Rectal smooth muscle tissue (tissue), 1 donor: ENCODE results near the gene ASCC1.
"Not testable (repeated sequence)": the region's sequence is repeated elsewhere in the genome, so short reads cannot be mapped to it uniquely, and the experiment has no call there.

Experiments
- H3K27ac ChIP-seq: one replicate; pipeline ENCODE4 v1.7.0; 2013; ENCODE audit warnings: low read depth, low read length, inconsistent platforms
- H3K27me3 ChIP-seq: one replicate; pipeline ENCODE4 v1.7.0; 2013; ENCODE audit warnings: low read length; ENCODE audit not compliant: control insufficient read depth, insufficient read depth
- H3K36me3 ChIP-seq: one replicate; pipeline ENCODE4 v1.7.0; 2013; ENCODE audit warnings: low read length; ENCODE audit not compliant: control insufficient read depth, insufficient read depth
- H3K4me1 ChIP-seq: one replicate; pipeline ENCODE4 v1.7.0; 2013; ENCODE audit warnings: low read length; ENCODE audit not compliant: control insufficient read depth, insufficient read depth
- H3K4me3 ChIP-seq: one replicate; pipeline ENCODE4 v1.7.0; 2013; ENCODE audit warnings: low read length
- H3K9ac ChIP-seq: one replicate; pipeline ENCODE4 v1.7.0; 2013; ENCODE audit warnings: low read length

ASCC1 gene

GRCh38 chr10:72255977-72256729 lies 40.1 kb upstream of the ASCC1 start:
- H3K27ac ChIP-seq: peak overlapping the region; percentile 96
- no peaks in the 10 kb centered on the region for H3K36me3 ChIP-seq
- H3K4me1 ChIP-seq: peaks cover 29% of the 10 kb centered on the region
- H3K4me3 ChIP-seq: no peak overlapping the region
- H3K27me3 ChIP-seq: no peaks in the 10 kb centered on the region
- no peak overlapping the region for H3K9ac ChIP-seq

GRCh38 chr10:72254813-72255568 lies 38.9 kb upstream of the ASCC1 start:
- Histone ChIP-seq H3K4me1 (peaks cover 25% of the 10 kb centered on the region), H3K9ac (peak overlapping the region; percentile 41), H3K4me3 (peak overlapping the region; percentile 53), H3K36me3 (no peaks in the 10 kb centered on the region), H3K27me3 (no peaks in the 10 kb centered on the region), H3K27ac (peak overlapping the region; percentile 96)

GRCh38 chr10:72253578-72253977 lies 37.5 kb upstream of the ASCC1 start:
- Histone ChIP-seq H3K27me3 (no peaks in the 10 kb centered on the region), H3K4me1 (peaks cover 22% of the 10 kb centered on the region), H3K9ac (no peak overlapping the region), H3K36me3 (no peaks in the 10 kb centered on the region), H3K4me3 (no peak overlapping the region), H3K27ac (peak overlapping the region; percentile 11)

- H3K36me3 ChIP-seq: no peaks in the 10 kb centered on the region
- no peak overlapping the region for H3K4me3 ChIP-seq
- H3K27me3 ChIP-seq: no peaks in the 10 kb centered on the region
- peaks cover 28% of the 10 kb centered on the region for H3K4me1 ChIP-seq
- H3K27ac ChIP-seq: no peak overlapping the region
- no peak overlapping the region for H3K9ac ChIP-seq
These were observed 36.9 kb upstream of the ASCC1 start for GRCh38 chr10:72252972-72253371.

- H3K27ac ChIP-seq: no peak overlapping the region
- no peaks in the 10 kb centered on the region for H3K27me3 ChIP-seq
- peaks cover 38% of the 10 kb centered on the region for H3K4me1 ChIP-seq
- no peak overlapping the region for H3K4me3 ChIP-seq
- H3K9ac ChIP-seq: no peak overlapping the region
- no peaks in the 10 kb centered on the region for H3K36me3 ChIP-seq
These were observed 35.6 kb upstream of the ASCC1 start for GRCh38 chr10:72251635-72252034.

GRCh38 chr10:72250666-72251065 lies 34.6 kb upstream of the ASCC1 start:
- no peak overlapping the region for H3K4me3 ChIP-seq
- H3K27ac ChIP-seq: no peak overlapping the region
- H3K36me3 ChIP-seq: no peaks in the 10 kb centered on the region
- H3K27me3 ChIP-seq: no peaks in the 10 kb centered on the region
- peaks cover 41% of the 10 kb centered on the region for H3K4me1 ChIP-seq
- H3K9ac ChIP-seq: no peak overlapping the region

- peak overlapping the region; percentile 92 for H3K27ac ChIP-seq
- not testable (repeated sequence) for H3K9ac ChIP-seq, H3K4me3 ChIP-seq, H3K27me3 ChIP-seq, H3K36me3 ChIP-seq
- H3K4me1 ChIP-seq: peaks cover 35% of the 10 kb centered on the region
These were observed 33.2 kb upstream of the ASCC1 start for GRCh38 chr10:72249176-72249862.

GRCh38 chr10:72248468-72249151 lies 32.5 kb upstream of the ASCC1 start:
- Histone ChIP-seq H3K4me1 (peaks cover 38% of the 10 kb centered on the region), H3K36me3 (no peaks in the 10 kb centered on the region), H3K27me3 (no peaks in the 10 kb centered on the region), H3K4me3 (peak overlapping the region; percentile 53), H3K9ac (peak overlapping the region; percentile 32), H3K27ac (peak overlapping the region; percentile 92)

- H3K4me3 ChIP-seq: no peak overlapping the region
- no peak overlapping the region for H3K9ac ChIP-seq
- H3K4me1 ChIP-seq: peaks cover 38% of the 10 kb centered on the region
- no peaks in the 10 kb centered on the region for H3K27me3 ChIP-seq
- peak overlapping the region; percentile 46 for H3K27ac ChIP-seq
- H3K36me3 ChIP-seq: no peaks in the 10 kb centered on the region
These were observed 30.0 kb upstream of the ASCC1 start for GRCh38 chr10:72245949-72246525.

- Histone ChIP-seq H3K4me3 (no peak overlapping the region), H3K36me3 (no peaks in the 10 kb centered on the region), H3K9ac (no peak overlapping the region), H3K27ac (peak overlapping the region; percentile 12), H3K4me1 (peaks cover 36% of the 10 kb centered on the region), H3K27me3 (no peaks in the 10 kb centered on the region)
These were observed 28.5 kb upstream of the ASCC1 start for GRCh38 chr10:72244573-72245038.

- H3K27ac ChIP-seq: peak overlapping the region; percentile 12
- no peaks in the 10 kb centered on the region for H3K27me3 ChIP-seq
- H3K4me3 ChIP-seq: no peak overlapping the region
- H3K4me1 ChIP-seq: peaks cover 35% of the 10 kb centered on the region
- no peak overlapping the region for H3K9ac ChIP-seq
- no peaks in the 10 kb centered on the region for H3K36me3 ChIP-seq
These were observed 27.9 kb upstream of the ASCC1 start for GRCh38 chr10:72243822-72244437.
